IMR-90 (cell line): Measurements from ENCODE around the gene CARS2. TPM values are rescaled to one million over a fixed set of nuclear protein-coding genes. Genes with fewer than 3 reads are reported as not detected.

ENCODE experiments used
- ATAC-seq: fragments of 200-7000 bp; cut with Tn5 transposase; 2 replicates; pipeline ENCODE4 v1.9.1; 2020; ENCODE audit warnings: low read depth, mild to moderate bottlenecking, moderate library complexity
- BruUV-seq: library from RNA; stranded (reverse); fragments of 400-500 nt; replicated peaks from 2 replicates; lab custom pipeline; 2021; lab: Mats Ljungman, UMichigan
- CTCF ChIA-PET: fragments of 300-600 bp; formaldehyde crosslinking; extraction: SDS; loops from one replicate; lab custom pipeline; 2021; ENCODE audit warnings: antibody characterized with exemption; lab: Yijun Ruan, JAX
- POLR2A ChIA-PET: fragments of 300-600 bp; sonication (Branson Sonifier 250); formaldehyde crosslinking; loops from one replicate; lab custom pipeline; 2022; ENCODE audit warnings: antibody characterized with exemption; ENCODE audit not compliant: unreplicated experiment; lab: Charles Lee
- DNase-seq: peaks from one replicate; pipeline ENCODE4 v3.0.0; 2013
- H2AFZ ChIP-seq: replicated peaks from 2 replicates; pipeline ENCODE3; 2013; ENCODE audit warnings: low read length, mild to moderate bottlenecking; ENCODE audit not compliant: poor library complexity
- H2AK5ac ChIP-seq: 2 replicates; pipeline ENCODE4 v1.6.1; 2013; ENCODE audit warnings: low read depth, low read length, inconsistent platforms
- H2AK9ac ChIP-seq: replicated peaks from 2 replicates; pipeline ENCODE3; 2013; ENCODE audit warnings: mild to moderate bottlenecking, low read depth, low read length, moderate library complexity; ENCODE audit not compliant: poor library complexity
- H2BK120ac ChIP-seq: 2 replicates; pipeline ENCODE4 v1.6.1; 2013; ENCODE audit warnings: low read depth, low read length, inconsistent platforms
- H2BK15ac ChIP-seq: 3 replicates; pipeline ENCODE4 v1.6.1; 2013; ENCODE audit warnings: low read depth, low read length, inconsistent platforms
- H2BK20ac ChIP-seq: 2 replicates; pipeline ENCODE4 v1.6.1; 2013; ENCODE audit warnings: low read depth, mild to moderate bottlenecking, inconsistent platforms, low read length, moderate library complexity
- H2BK5ac ChIP-seq: 2 replicates; pipeline ENCODE4 v1.6.1; 2013; ENCODE audit warnings: mild to moderate bottlenecking, low read depth, low read length, inconsistent platforms; ENCODE audit not compliant: poor library complexity, severe bottlenecking
- H3K14ac ChIP-seq: replicated peaks from 2 replicates; pipeline ENCODE4 v1.6.1; 2013; ENCODE audit warnings: low read depth, low read length, inconsistent platforms
- H3K18ac ChIP-seq: 2 replicates; pipeline ENCODE4 v1.6.1; 2013; ENCODE audit warnings: low read depth, low read length, control low read depth
- H3K23ac ChIP-seq: 2 replicates; pipeline ENCODE4 v1.6.1; 2013; ENCODE audit warnings: low read depth, low read length, inconsistent platforms
- H3K27ac ChIP-seq: 2 replicates; pipeline ENCODE4 v1.5.1; 2013; ENCODE audit warnings: mild to moderate bottlenecking, control low read depth, low read length; ENCODE audit not compliant: insufficient read depth
- H3K27me3 ChIP-seq: 2 replicates; pipeline ENCODE4 v1.6.1; 2013; ENCODE audit warnings: low read length; ENCODE audit not compliant: control insufficient read depth, insufficient read depth
- H3K36me3 ChIP-seq: 2 replicates; pipeline ENCODE4 v1.6.1; 2013; ENCODE audit warnings: low read length, mixed read lengths; ENCODE audit not compliant: control insufficient read depth, insufficient read depth
- H3K4ac ChIP-seq: 2 replicates; pipeline ENCODE4 v1.6.1; 2013; ENCODE audit warnings: low read depth, low read length, inconsistent platforms
- H3K4me1 ChIP-seq: 2 replicates; pipeline ENCODE4 v1.6.1; 2013; ENCODE audit warnings: low read length, mixed read lengths; ENCODE audit not compliant: control insufficient read depth, insufficient read depth
- H3K4me2 ChIP-seq: 2 replicates; pipeline ENCODE4 v1.6.1; 2013; ENCODE audit warnings: low read depth, mild to moderate bottlenecking, control low read depth, low read length, moderate library complexity
- H3K4me3 ChIP-seq: 2 replicates; pipeline ENCODE4 v1.5.1; 2013; ENCODE audit warnings: low read depth, mild to moderate bottlenecking, control low read depth, low read length, moderate library complexity; ENCODE audit not compliant: insufficient read depth
- H3K56ac ChIP-seq: 2 replicates; pipeline ENCODE4 v1.6.1; 2013; ENCODE audit warnings: low read length, inconsistent platforms; ENCODE audit not compliant: insufficient read depth; ENCODE audit errors: extremely low read depth
- H3K79me1 ChIP-seq, 2 experiments: 2 replicates each; pipeline ENCODE4 v1.6.1; 2013; ENCODE audit warnings: low read length in 2 of 2, inconsistent platforms in 1 of 2, low read depth in 1 of 2
- H3K9ac ChIP-seq: 2 replicates; pipeline ENCODE4 v1.6.1; 2013; ENCODE audit warnings: low read depth, low read length, control low read depth
- H3K9me1 ChIP-seq: 2 replicates; pipeline ENCODE4 v1.6.1; 2013; ENCODE audit warnings: low read length, inconsistent platforms; ENCODE audit not compliant: insufficient read depth
- H3K9me3 ChIP-seq: 2 replicates; pipeline ENCODE4 v1.6.1; 2013; ENCODE audit warnings: low read length; ENCODE audit not compliant: control insufficient read depth, insufficient read depth
- H4K20me1 ChIP-seq: 2 replicates; pipeline ENCODE4 v1.6.1; 2013; ENCODE audit warnings: low read length, inconsistent platforms; ENCODE audit not compliant: insufficient read depth
- H4K5ac ChIP-seq: 2 replicates; pipeline ENCODE4 v1.6.1; 2013; ENCODE audit warnings: mild to moderate bottlenecking, low read depth, low read length, control low read depth
- H4K8ac ChIP-seq, 2 experiments: 2 replicates each; pipeline ENCODE4 v1.6.1; 2013; ENCODE audit warnings: low read depth in 2 of 2, low read length in 2 of 2, control low read depth in 1 of 2, inconsistent platforms in 1 of 2
- H4K91ac ChIP-seq: 2 replicates; pipeline ENCODE4 v1.6.1; 2013; ENCODE audit warnings: low read depth, low read length, inconsistent platforms; ENCODE audit not compliant: insufficient read depth
- BHLHE40 ChIP-seq: fragments of 150-350 bp; IDR thresholded peaks from 2 replicates; pipeline ENCODE4 v1.6.1; 2016; ENCODE audit warnings: mild to moderate bottlenecking, low read depth, low read length
- CEBPB ChIP-seq: IDR thresholded peaks from 2 replicates; pipeline ENCODE4 v1.6.1; 2012; ENCODE audit warnings: low read depth, low read length, improper control_type of control experiment
- CHD1 ChIP-seq: IDR thresholded peaks from 2 replicates; pipeline ENCODE4 v1.6.1; 2012; ENCODE audit warnings: low read depth, low read length, improper control_type of control experiment
- CTCF ChIP-seq: conservative IDR thresholded peaks from 2 replicates; pipeline ENCODE4 v1.5.1; 2012; ENCODE audit warnings: mild to moderate bottlenecking, low read depth, low read length, improper control_type of control experiment
- ELK1 ChIP-seq: fragments of 150-350 bp; IDR thresholded peaks from 2 replicates; pipeline ENCODE4 v1.6.1; 2016; ENCODE audit warnings: low read depth, mild to moderate bottlenecking, low read length, moderate library complexity, borderline replicate concordance
- FOS ChIP-seq: fragments of 150-350 bp; IDR thresholded peaks from 2 replicates; pipeline ENCODE4 v1.6.1; 2016; ENCODE audit warnings: low read depth, low read length
- MAFK ChIP-seq: IDR thresholded peaks from 2 replicates; pipeline ENCODE4 v1.6.1; 2012; ENCODE audit warnings: low read depth, low read length, improper control_type of control experiment
- MAZ ChIP-seq: IDR thresholded peaks from 2 replicates; pipeline ENCODE4 v1.6.1; 2012; ENCODE audit warnings: low read depth, mild to moderate bottlenecking, low read length, improper control_type of control experiment, moderate library complexity, borderline replicate concordance
- MXI1 ChIP-seq: IDR thresholded peaks from 2 replicates; pipeline ENCODE4 v1.6.1; 2012; ENCODE audit warnings: low read depth, mild to moderate bottlenecking, low read length, moderate library complexity, borderline replicate concordance
- NFE2L2 ChIP-seq: fragments of 150-350 bp; IDR thresholded peaks from 2 replicates; pipeline ENCODE4 v1.6.1; 2016; ENCODE audit warnings: low read depth, mild to moderate bottlenecking, low read length
- POLR2A ChIP-seq: IDR thresholded peaks from 2 replicates; pipeline ENCODE4 v1.6.1; 2012; ENCODE audit warnings: mild to moderate bottlenecking, low read depth, low read length
- RAD21 ChIP-seq: IDR thresholded peaks from 2 replicates; pipeline ENCODE4 v1.6.1; 2012; ENCODE audit warnings: low read length, improper control_type of control experiment
- RCOR1 ChIP-seq: IDR thresholded peaks from 2 replicates; pipeline ENCODE4 v1.6.1; 2012; ENCODE audit warnings: mild to moderate bottlenecking, low read length, improper control_type of control experiment; ENCODE audit not compliant: insufficient replicate concordance
- RFX5 ChIP-seq: IDR thresholded peaks from 2 replicates; pipeline ENCODE4 v1.8.0; 2012; ENCODE audit warnings: low read depth, mild to moderate bottlenecking, low read length, moderate library complexity
- SMC3 ChIP-seq: fragments of 150-350 bp; IDR thresholded peaks from 2 replicates; pipeline ENCODE4 v1.6.1; 2016; ENCODE audit warnings: low read depth, mild to moderate bottlenecking, antibody characterized with exemption, low read length, moderate library complexity
- USF2 ChIP-seq: fragments of 150-350 bp; IDR thresholded peaks from 2 replicates; pipeline ENCODE4 v1.6.1; 2017; ENCODE audit warnings: mild to moderate bottlenecking, antibody characterized with exemption, low read length, low read depth
- WGBS, 2 experiments: methylation state at CpG; one replicate each; pipeline versions ENCODE4 v1.1.5 to v1.1.7; 2013; ENCODE audit warnings: missing lambda C conversion rate in 2 of 2; ENCODE audit not compliant: insufficient read length in 1 of 2; ENCODE audit errors: extremely low coverage in 2 of 2; 5-methylcytosine and 5-hydroxymethylcytosine counted together
- dilution Hi-C: fragments of 300-500 bp; cut with HindIII; formaldehyde crosslinking; loops from one replicate; pipeline ENCODE4 v1.14.3; 2018; ENCODE audit warnings: low sequenced_read_pairs; ENCODE audit not compliant: unreplicated experiment
- in situ Hi-C: fragments of 300-500 bp; cut with MboI; formaldehyde crosslinking; loops from 3 replicates; pipeline ENCODE4 v1.14.3; 2019; ENCODE audit warnings: low sequenced_read_pairs, inconsistent platforms, mixed read lengths
- intact Hi-C: fragments of 100-400 bp; cut with micrococcal nuclease; formaldehyde crosslinking; loops from 2 replicates; pipeline ENCODE4 v1.10.0; 2022
- polyA plus RNA-seq, 3 experiments: library from polyadenylated mRNA; depleted of rRNA; stranded (reverse); fragments of >200 nt; gene quantifications; 2 replicates each; pipeline ENCODE4 v1.2.3, GENCODE V29; 2012; ENCODE audit warnings: low replicate concordance in 1 of 3
- total RNA-seq: library from RNA; depleted of rRNA; stranded (reverse); fragments of >200 nt; gene quantifications from 2 replicates; pipeline ENCODE4 v1.2.3, GENCODE V29; 2012

CARS2 gene
- total and polyA plus RNA-seq, 2 of the 4 experiments (the other 2 are of a cell fraction): 76.2 to 76.4 TPM

GRCh38 chr13:110743687-110744086, 37.8 kb upstream of the CARS2 start:
- Histone ChIP-seq H4K5ac (no peak overlapping the region), H3K4me3 (no peak overlapping the region), H2AK5ac (no peak overlapping the region), H2AK9ac (no peak overlapping the region), H3K56ac (no peak overlapping the region), H4K20me1 (no peaks in the 10 kb centered on the region), H2BK120ac (no peak overlapping the region), H4K91ac (no peak overlapping the region), H3K14ac (no peak overlapping the region), H3K4me2 (no peak overlapping the region), H4K8ac (no peak overlapping the region), H3K18ac (no peak overlapping the region), H3K9me1 (no peaks in the 10 kb centered on the region), H2BK5ac (no peak overlapping the region), H3K27me3 (no peaks in the 10 kb centered on the region), H2BK15ac (no peak overlapping the region), H3K27ac (no peak overlapping the region), H3K4me1 (peaks cover 3% of the 10 kb centered on the region), H2BK20ac (no peak overlapping the region), H3K9ac (no peak overlapping the region), H3K79me1 (no peaks in the 10 kb centered on the region; a peak in 1 of 4 replicates), H3K23ac (no peak overlapping the region), H3K4ac (no peak overlapping the region), H2AFZ (no peak overlapping the region), H3K9me3 (peaks cover 9% of the 10 kb centered on the region), H3K36me3 (no peaks in the 10 kb centered on the region)
- intact Hi-C loops: no loop called here
- ChIA-PET POLR2A (no interaction called here), CTCF (no interaction called here)
- DNase-seq: no peak
- TF ChIP-seq USF2 (no peak), CEBPB (no peak), CTCF (no peak), POLR2A (no peak), RAD21 (no peak), BHLHE40 (no peak), RCOR1 (no peak), SMC3 (no peak), ELK1 (no peak), MAFK (no peak), MXI1 (no peak), CHD1 (no peak), NFE2L2 (no peak), FOS (no peak), MAZ (no peak), RFX5 (no peak)
- dilution Hi-C loops: no loop called here
- ATAC-seq: no peak
- in situ Hi-C loops: no loop called here
- no CpG with 5 or more reads among the region's 1 CpG for WGBS, 2 experiments
- no TSS peak for BruUV-seq
